Neural progenitor cell (in vitro differentiated cells): ENCODE results near the gene SLC19A2. TPM values are rescaled to one million over a fixed set of nuclear protein-coding genes. Genes with fewer than 3 reads are reported as not detected.

Experiments used
- DNase-seq: peaks from one replicate; pipeline ENCODE4 v3.0.0-alpha.2; 2016; ENCODE audit warnings: low spot score
- H2AFZ ChIP-seq: fragments of 200-600 bp; sonication (generic); replicated peaks from 2 replicates; pipeline ENCODE4 v1.6.1; 2016; ENCODE audit warnings: antibody characterized with exemption
- H3F3A ChIP-seq: fragments of 200-600 bp; sonication (generic); 2 replicates; pipeline ENCODE4 v1.6.1; 2016; ENCODE audit warnings: antibody characterized with exemption, low read depth
- H3K27ac ChIP-seq: fragments of 200-600 bp; sonication (generic); 2 replicates; pipeline ENCODE4 v1.5.1; 2016; ENCODE audit warnings: mild to moderate bottlenecking
- H3K27me3 ChIP-seq: fragments of 200-600 bp; sonication (generic); 2 replicates; pipeline ENCODE4 v1.6.1; 2016; ENCODE audit warnings: mild to moderate bottlenecking, moderate library complexity
- H3K36me3 ChIP-seq: fragments of 200-600 bp; sonication (generic); 2 replicates; pipeline ENCODE4 v1.5.1; 2016
- H3K4me1 ChIP-seq: fragments of 200-600 bp; sonication (generic); 2 replicates; pipeline ENCODE4 v1.6.1; 2016; ENCODE audit warnings: mixed run types
- H3K4me2 ChIP-seq: fragments of 200-600 bp; sonication (generic); 2 replicates; pipeline ENCODE4 v1.6.1; 2016
- H3K4me3 ChIP-seq: fragments of 200-600 bp; sonication (generic); 2 replicates; pipeline ENCODE4 v1.5.1; 2016
- H3K79me2 ChIP-seq: fragments of 200-600 bp; sonication (generic); 2 replicates; pipeline ENCODE4 v1.6.1; 2016; ENCODE audit warnings: low read depth
- H3K9ac ChIP-seq: fragments of 200-600 bp; sonication (generic); 2 replicates; pipeline ENCODE4 v1.6.1; 2016
- H3K9me3 ChIP-seq: fragments of 200-600 bp; sonication (generic); 2 replicates; pipeline ENCODE4 v1.5.1; 2016; ENCODE audit warnings: low read depth
- H4K20me1 ChIP-seq: fragments of 200-600 bp; sonication (generic); 2 replicates; pipeline ENCODE4 v1.6.1; 2016; ENCODE audit warnings: low read depth
- H3K27ac Mint-ChIP-seq: 3 replicates; pipeline ENCODE4 v1.8.0; 2021; ENCODE audit warnings: mixed read lengths
- H3K27me3 Mint-ChIP-seq: 2 replicates; pipeline ENCODE4 v1.8.0; 2022; ENCODE audit warnings: low read depth, mild to moderate bottlenecking, inconsistent platforms, moderate library complexity, mixed read lengths; ENCODE audit not compliant: insufficient read depth
- H3K36me3 Mint-ChIP-seq: 3 replicates; pipeline ENCODE4 v1.8.0; 2021; ENCODE audit warnings: mixed read lengths
- H3K4me1 Mint-ChIP-seq: 3 replicates; pipeline ENCODE4 v1.8.0; 2021; ENCODE audit warnings: mixed read lengths
- H3K4me3 Mint-ChIP-seq: 3 replicates; pipeline ENCODE4 v1.8.0; 2021; ENCODE audit warnings: mild to moderate bottlenecking, moderate library complexity, mixed read lengths
- H3K9me3 Mint-ChIP-seq: 3 replicates; pipeline ENCODE4 v1.8.0; 2020; ENCODE audit warnings: mixed read lengths
- EZH2 ChIP-seq: fragments of 200-600 bp; sonication (generic); IDR thresholded peaks from 2 replicates; pipeline ENCODE4 v1.6.1; 2017; ENCODE audit warnings: antibody characterized with exemption, mild to moderate bottlenecking, moderate library complexity
- EZH2phosphoT487 ChIP-seq: fragments of 200-600 bp; sonication (generic); IDR thresholded peaks from 2 replicates; pipeline ENCODE4 v1.6.1; 2017; ENCODE audit warnings: antibody characterized with exemption
- total RNA-seq: library from RNA; depleted of rRNA; stranded (reverse); fragments of >200 nt; gene quantifications from 2 replicates; pipeline ENCODE4 v1.2.3, GENCODE V29; 2015; ENCODE audit warnings: low replicate concordance
- TF ChIP-seq, protein P1 (sequence below): fragments of 200-600 bp; sonication (generic); IDR thresholded peaks from 2 replicates; pipeline ENCODE4 v1.5.1; 2017; ENCODE audit warnings: antibody characterized with exemption, mild to moderate bottlenecking

The SLC19A2 gene
- total RNA-seq, 1 donor from 2014 or later, result 35.4 TPM

- H3K4me1 ChIP-seq, result no peaks in the 10 kb centered on the region
- TF ChIP-seq EZH2, result no peak
- TF ChIP-seq EZH2phosphoT487, result no peak
- TF ChIP-seq, protein P1, sequence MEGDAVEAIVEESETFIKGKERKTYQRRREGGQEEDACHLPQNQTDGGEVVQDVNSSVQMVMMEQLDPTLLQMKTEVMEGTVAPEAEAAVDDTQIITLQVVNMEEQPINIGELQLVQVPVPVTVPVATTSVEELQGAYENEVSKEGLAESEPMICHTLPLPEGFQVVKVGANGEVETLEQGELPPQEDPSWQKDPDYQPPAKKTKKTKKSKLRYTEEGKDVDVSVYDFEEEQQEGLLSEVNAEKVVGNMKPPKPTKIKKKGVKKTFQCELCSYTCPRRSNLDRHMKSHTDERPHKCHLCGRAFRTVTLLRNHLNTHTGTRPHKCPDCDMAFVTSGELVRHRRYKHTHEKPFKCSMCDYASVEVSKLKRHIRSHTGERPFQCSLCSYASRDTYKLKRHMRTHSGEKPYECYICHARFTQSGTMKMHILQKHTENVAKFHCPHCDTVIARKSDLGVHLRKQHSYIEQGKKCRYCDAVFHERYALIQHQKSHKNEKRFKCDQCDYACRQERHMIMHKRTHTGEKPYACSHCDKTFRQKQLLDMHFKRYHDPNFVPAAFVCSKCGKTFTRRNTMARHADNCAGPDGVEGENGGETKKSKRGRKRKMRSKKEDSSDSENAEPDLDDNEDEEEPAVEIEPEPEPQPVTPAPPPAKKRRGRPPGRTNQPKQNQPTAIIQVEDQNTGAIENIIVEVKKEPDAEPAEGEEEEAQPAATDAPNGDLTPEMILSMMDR, result no peak
- no peaks in the 10 kb centered on the region for H3K36me3 Mint-ChIP-seq
- H3K4me3 Mint-ChIP-seq, result no peak overlapping the region
- H3K4me1 Mint-ChIP-seq, result no peaks in the 10 kb centered on the region
- peaks cover 8% of the 10 kb centered on the region for H3K9me3 ChIP-seq
- DNase-seq, result no peak
- no peaks in the 10 kb centered on the region for H3F3A ChIP-seq
- H3K9me3 Mint-ChIP-seq, result peaks cover 9% of the 10 kb centered on the region
- no peak overlapping the region for H3K9ac ChIP-seq
- no peak overlapping the region for H3K27ac Mint-ChIP-seq
- no peak overlapping the region for H3K4me3 ChIP-seq
- no peaks in the 10 kb centered on the region for H3K27me3 ChIP-seq
- no peak overlapping the region for H2AFZ ChIP-seq
- H3K27ac ChIP-seq, result no peak overlapping the region
- no peak overlapping the region for H3K4me2 ChIP-seq
- no peaks in the 10 kb centered on the region for H3K79me2 ChIP-seq
- no peaks in the 10 kb centered on the region for H3K36me3 ChIP-seq
- no peaks in the 10 kb centered on the region for H4K20me1 ChIP-seq
- H3K27me3 Mint-ChIP-seq, result no peaks in the 10 kb centered on the region
Measured at GRCh38 chr1:169457443-169457842, 28.3 kb downstream of the SLC19A2 start.

GRCh38 chr1:169456029-169456428 is 29.7 kb downstream of the SLC19A2 start:
- Histone ChIP-seq H3K27me3 (no peaks in the 10 kb centered on the region), H3K79me2 (no peaks in the 10 kb centered on the region), H3F3A (no peaks in the 10 kb centered on the region), H3K9me3 (peaks cover 8% of the 10 kb centered on the region), H3K36me3 (no peaks in the 10 kb centered on the region), H3K27ac (no peak overlapping the region), H3K9ac (no peak overlapping the region), H3K4me2 (no peak overlapping the region), H2AFZ (no peak overlapping the region), H3K4me3 (no peak overlapping the region), H4K20me1 (no peaks in the 10 kb centered on the region), H3K4me1 (no peaks in the 10 kb centered on the region)
- Mint-ChIP-seq H3K4me1 (no peaks in the 10 kb centered on the region), H3K27ac (no peak overlapping the region), H3K36me3 (no peaks in the 10 kb centered on the region), H3K27me3 (no peaks in the 10 kb centered on the region), H3K4me3 (no peak overlapping the region), H3K9me3 (peaks cover 9% of the 10 kb centered on the region)
- TF ChIP-seq EZH2, result no peak
- TF ChIP-seq, protein P1, result no peak
- TF ChIP-seq EZH2phosphoT487, result no peak
- DNase-seq, result no peak

GRCh38 chr1:169452921-169453320 is 32.8 kb downstream of the SLC19A2 start:
- TF ChIP-seq EZH2phosphoT487 (no peak), EZH2 (no peak)
- TF ChIP-seq, protein P1, result no peak
- H3K4me3 Mint-ChIP-seq, result no peak overlapping the region
- no peaks in the 10 kb centered on the region for H3K27me3 Mint-ChIP-seq
- Histone ChIP-seq H3K4me2 (no peak overlapping the region), H3K4me3 (no peak overlapping the region), H3K79me2 (no peaks in the 10 kb centered on the region), H2AFZ (no peak overlapping the region), H4K20me1 (no peaks in the 10 kb centered on the region), H3K27ac (no peak overlapping the region), H3F3A (no peaks in the 10 kb centered on the region), H3K9ac (no peak overlapping the region), H3K36me3 (no peaks in the 10 kb centered on the region), H3K27me3 (no peaks in the 10 kb centered on the region), H3K9me3 (peaks cover 8% of the 10 kb centered on the region), H3K4me1 (no peaks in the 10 kb centered on the region)
- no peaks in the 10 kb centered on the region for H3K36me3 Mint-ChIP-seq
- no peak overlapping the region for H3K27ac Mint-ChIP-seq
- no peaks in the 10 kb centered on the region for H3K4me1 Mint-ChIP-seq
- H3K9me3 Mint-ChIP-seq, result peaks cover 9% of the 10 kb centered on the region
- DNase-seq, result no peak
